WTC11 (cell line): ENCODE results near the gene ADGRF5.

Experiments used
- CREB1 ChIP-seq: sonication (generic); formaldehyde crosslinking; IDR thresholded peaks from 2 replicates; pipeline ENCODE4 v1.8.0; 2023; ENCODE audit warnings: mild to moderate bottlenecking, missing genetic modification reagents
- CREM ChIP-seq: sonication (generic); formaldehyde crosslinking; IDR thresholded peaks from 2 replicates; pipeline ENCODE4 v1.8.1; 2022; ENCODE audit warnings: mild to moderate bottlenecking, missing genetic modification reagents, moderate library complexity
- ETV6 ChIP-seq: sonication (generic); formaldehyde crosslinking; IDR thresholded peaks from 2 replicates; pipeline ENCODE4 v1.8.1; 2022; ENCODE audit warnings: mild to moderate bottlenecking, missing genetic modification reagents
- JUN ChIP-seq: sonication (generic); formaldehyde crosslinking; IDR thresholded peaks from 2 replicates; pipeline ENCODE4 v1.8.0; 2023; ENCODE audit warnings: mild to moderate bottlenecking, missing genetic modification reagents
- RORB ChIP-seq: fragments of 250-450 bp; sonication (Bioruptor Pico); IDR thresholded peaks from 2 replicates; pipeline ENCODE4 v1.9.0; 2021; ENCODE audit warnings: mild to moderate bottlenecking
- SP1 ChIP-seq: sonication (generic); formaldehyde crosslinking; conservative IDR thresholded peaks from 2 replicates; pipeline ENCODE4 v1.8.1; 2022; ENCODE audit warnings: missing genetic modification reagents
- TEAD4 ChIP-seq: sonication (generic); formaldehyde crosslinking; IDR thresholded peaks from 2 replicates; pipeline ENCODE4 v1.8.0; 2022; ENCODE audit warnings: mild to moderate bottlenecking, missing genetic modification reagents
- TP53 ChIP-seq: sonication (generic); formaldehyde crosslinking; IDR thresholded peaks from 2 replicates; pipeline ENCODE4 v1.8.1; 2023; ENCODE audit warnings: mild to moderate bottlenecking, missing genetic modification reagents
- TF ChIP-seq, protein P1 (sequence below): fragments of 200-600 bp; IDR thresholded peaks from 2 replicates; pipeline ENCODE4 v1.8.0; 2022; ENCODE audit warnings: antibody characterized with exemption
- TF ChIP-seq, protein P2 (sequence below): sonication (generic); formaldehyde crosslinking; IDR thresholded peaks from 2 replicates; pipeline ENCODE4 v1.8.1; 2022; ENCODE audit warnings: low read depth, mild to moderate bottlenecking, moderate library complexity, missing genetic modification reagents, borderline replicate concordance
- TF ChIP-seq, protein P3 (sequence below): sonication (generic); formaldehyde crosslinking; IDR thresholded peaks from 2 replicates; pipeline ENCODE4 v1.8.0; 2022; ENCODE audit warnings: mild to moderate bottlenecking, missing genetic modification reagents
- TF ChIP-seq, protein P4 (sequence below): fragments of 250-450 bp; sonication (Bioruptor Pico); IDR thresholded peaks from 2 replicates; pipeline ENCODE4 v2.1.2; 2022; ENCODE audit warnings: mild to moderate bottlenecking, moderate library complexity

DNA sequence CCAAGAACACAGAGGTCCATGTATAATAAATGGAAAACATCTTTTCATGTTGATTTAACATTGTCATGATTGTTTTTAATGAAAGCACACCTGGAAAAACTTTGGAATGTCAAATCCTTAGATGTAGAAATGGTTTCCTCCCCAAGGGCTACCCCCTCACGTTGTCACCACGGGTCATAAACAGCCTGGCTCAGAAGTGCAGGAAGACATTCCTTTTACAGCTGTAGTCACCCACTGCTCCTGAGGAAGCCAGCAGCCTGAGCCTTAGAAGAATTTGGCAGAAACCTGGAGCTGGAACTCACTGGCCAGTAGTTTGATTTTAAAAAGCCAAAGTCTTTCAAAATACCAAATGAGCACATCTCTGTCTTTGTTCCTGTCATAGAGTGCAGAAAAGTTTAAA lies 23.7 kb downstream of the ADGRF5 start:
- TF ChIP-seq TP53 (CRISPR knock-in tag) = no peak
- TF ChIP-seq TEAD4 (CRISPR knock-in tag) = no peak
- TF ChIP-seq, protein P1, sequence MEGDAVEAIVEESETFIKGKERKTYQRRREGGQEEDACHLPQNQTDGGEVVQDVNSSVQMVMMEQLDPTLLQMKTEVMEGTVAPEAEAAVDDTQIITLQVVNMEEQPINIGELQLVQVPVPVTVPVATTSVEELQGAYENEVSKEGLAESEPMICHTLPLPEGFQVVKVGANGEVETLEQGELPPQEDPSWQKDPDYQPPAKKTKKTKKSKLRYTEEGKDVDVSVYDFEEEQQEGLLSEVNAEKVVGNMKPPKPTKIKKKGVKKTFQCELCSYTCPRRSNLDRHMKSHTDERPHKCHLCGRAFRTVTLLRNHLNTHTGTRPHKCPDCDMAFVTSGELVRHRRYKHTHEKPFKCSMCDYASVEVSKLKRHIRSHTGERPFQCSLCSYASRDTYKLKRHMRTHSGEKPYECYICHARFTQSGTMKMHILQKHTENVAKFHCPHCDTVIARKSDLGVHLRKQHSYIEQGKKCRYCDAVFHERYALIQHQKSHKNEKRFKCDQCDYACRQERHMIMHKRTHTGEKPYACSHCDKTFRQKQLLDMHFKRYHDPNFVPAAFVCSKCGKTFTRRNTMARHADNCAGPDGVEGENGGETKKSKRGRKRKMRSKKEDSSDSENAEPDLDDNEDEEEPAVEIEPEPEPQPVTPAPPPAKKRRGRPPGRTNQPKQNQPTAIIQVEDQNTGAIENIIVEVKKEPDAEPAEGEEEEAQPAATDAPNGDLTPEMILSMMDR = no peak
- TF ChIP-seq CREM (CRISPR knock-in tag) = no peak
- TF ChIP-seq JUN (CRISPR knock-in tag) = no peak
- TF ChIP-seq SP1 (CRISPR knock-in tag) = no peak
- TF ChIP-seq CREB1 (CRISPR knock-in tag) = no peak
- TF ChIP-seq ETV6 (CRISPR knock-in tag) = no peak
- TF ChIP-seq, protein P2, sequence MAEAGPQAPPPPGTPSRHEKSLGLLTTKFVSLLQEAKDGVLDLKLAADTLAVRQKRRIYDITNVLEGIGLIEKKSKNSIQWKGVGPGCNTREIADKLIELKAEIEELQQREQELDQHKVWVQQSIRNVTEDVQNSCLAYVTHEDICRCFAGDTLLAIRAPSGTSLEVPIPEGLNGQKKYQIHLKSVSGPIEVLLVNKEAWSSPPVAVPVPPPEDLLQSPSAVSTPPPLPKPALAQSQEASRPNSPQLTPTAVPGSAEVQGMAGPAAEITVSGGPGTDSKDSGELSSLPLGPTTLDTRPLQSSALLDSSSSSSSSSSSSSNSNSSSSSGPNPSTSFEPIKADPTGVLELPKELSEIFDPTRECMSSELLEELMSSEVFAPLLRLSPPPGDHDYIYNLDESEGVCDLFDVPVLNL (CRISPR knock-in tag) = no peak
- TF ChIP-seq, protein P3, sequence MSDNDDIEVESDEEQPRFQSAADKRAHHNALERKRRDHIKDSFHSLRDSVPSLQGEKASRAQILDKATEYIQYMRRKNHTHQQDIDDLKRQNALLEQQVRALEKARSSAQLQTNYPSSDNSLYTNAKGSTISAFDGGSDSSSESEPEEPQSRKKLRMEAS = no peak
- TF ChIP-seq RORB (CRISPR knock-in tag) = no peak
- TF ChIP-seq, protein P4, sequence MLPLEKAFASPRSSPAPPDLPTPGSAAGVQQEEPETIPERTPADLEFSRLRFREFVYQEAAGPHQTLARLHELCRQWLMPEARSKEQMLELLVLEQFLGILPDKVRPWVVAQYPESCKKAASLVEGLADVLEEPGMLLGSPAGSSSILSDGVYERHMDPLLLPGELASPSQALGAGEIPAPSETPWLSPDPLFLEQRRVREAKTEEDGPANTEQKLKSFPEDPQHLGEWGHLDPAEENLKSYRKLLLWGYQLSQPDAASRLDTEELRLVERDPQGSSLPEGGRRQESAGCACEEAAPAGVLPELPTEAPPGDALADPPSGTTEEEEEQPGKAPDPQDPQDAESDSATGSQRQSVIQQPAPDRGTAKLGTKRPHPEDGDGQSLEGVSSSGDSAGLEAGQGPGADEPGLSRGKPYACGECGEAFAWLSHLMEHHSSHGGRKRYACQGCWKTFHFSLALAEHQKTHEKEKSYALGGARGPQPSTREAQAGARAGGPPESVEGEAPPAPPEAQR (CRISPR knock-in tag) = no peak
